ENCODE data around the gene C1QL2.

The C1QL2 gene

GRCh38 chr2:119137502-119137901 lies 21.0 kb downstream of the C1QL2 start:
- no peak for TF ChIP-seq ZNF274 (IDR thresholded peaks at IDR 0.05; ENCODE audit: low read depth, low read length)

DNA sequence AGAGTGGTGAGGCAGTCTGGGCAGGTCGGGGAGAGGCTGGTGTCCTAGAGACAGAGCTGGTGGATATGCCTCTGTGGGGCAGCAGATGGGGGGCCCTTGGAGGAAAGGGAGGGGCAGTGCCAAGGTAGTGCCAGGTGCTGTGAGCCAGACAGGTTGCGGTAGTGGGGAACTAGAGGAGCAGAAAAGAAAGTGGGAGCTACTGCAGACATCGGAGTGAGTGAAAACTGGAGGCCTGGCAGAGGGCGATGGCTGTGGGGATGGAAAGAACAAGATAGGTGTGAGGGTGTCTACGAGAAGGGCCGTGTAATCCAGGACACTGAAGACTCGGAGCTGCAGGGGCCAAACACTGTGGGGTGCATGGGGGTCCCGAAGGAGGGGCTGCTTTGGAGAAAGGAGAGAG lies 21.7 kb downstream of the C1QL2 start:
- no peak for TF ChIP-seq ZNF274 (IDR thresholded peaks at IDR 0.05; ENCODE audit: low read depth, low read length)
- no peak overlapping the region for H3K4me3 ChIP-seq (ENCODE audit: low read length)

More at GRCh38 chr2:119137502-119137901, 21.0 kb downstream of the C1QL2 start:
- H3K4me3 ChIP-seq (ENCODE audit: low read length): no peak overlapping the region

DNA sequence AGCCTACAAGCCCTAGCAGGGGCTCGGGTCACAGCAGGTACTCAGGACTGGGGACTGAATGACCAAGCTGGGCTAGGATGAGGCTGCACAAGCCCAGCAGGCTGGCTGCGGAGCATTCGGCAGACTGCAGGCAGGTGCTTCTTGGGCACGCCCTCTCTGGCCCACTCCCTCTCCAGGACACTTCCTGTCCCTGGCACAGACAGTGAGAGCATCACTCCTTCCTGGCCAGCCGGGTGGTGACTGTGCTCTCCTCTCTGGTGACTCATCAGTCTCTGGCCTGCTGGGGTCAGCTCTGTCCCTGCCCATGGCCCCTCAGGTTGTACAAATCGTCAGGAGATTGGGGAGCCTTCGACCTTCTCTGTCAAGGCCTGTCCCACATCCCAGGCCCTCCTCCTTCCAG lies 22.5 kb downstream of the C1QL2 start:
- TF ChIP-seq ZNF274 (IDR thresholded peaks at IDR 0.05; ENCODE audit: low read depth, low read length): no peak
- no peak overlapping the region for H3K4me3 ChIP-seq (ENCODE audit: low read length)

GRCh38 chr2:119134775-119135174 lies 23.8 kb downstream of the C1QL2 start:
- H3K4me3 ChIP-seq (ENCODE audit: low read length): no peak overlapping the region
- TF ChIP-seq ZNF274 (IDR thresholded peaks at IDR 0.05; ENCODE audit: low read depth, low read length): no peak

GRCh38 chr2:119126650-119127049 lies 31.9 kb downstream of the C1QL2 start:
- TF ChIP-seq ZNF274 (IDR thresholded peaks at IDR 0.05; ENCODE audit: low read depth, low read length): no peak

GRCh38 chr2:119123389-119123788 lies 35.2 kb downstream of the C1QL2 start:
- TF ChIP-seq ZNF274 (IDR thresholded peaks at IDR 0.05; ENCODE audit: low read depth, low read length): no peak
- no peak overlapping the region for H3K4me3 ChIP-seq (ENCODE audit: low read length)

More at GRCh38 chr2:119126650-119127049, 31.9 kb downstream of the C1QL2 start:
- no peak overlapping the region for H3K4me3 ChIP-seq (ENCODE audit: low read length)

- no peak for TF ChIP-seq ZNF274 (IDR thresholded peaks at IDR 0.05; ENCODE audit: low read depth, low read length)
These were observed 35.9 kb downstream of the C1QL2 start for GRCh38 chr2:119122663-119123062.

GRCh38 chr2:119119999-119120756 lies 38.4 kb downstream of the C1QL2 start:
- H3K4me3 ChIP-seq (ENCODE audit: low read length): no peak overlapping the region
- no peak for TF ChIP-seq ZNF274 (IDR thresholded peaks at IDR 0.05; ENCODE audit: low read depth, low read length)

More at GRCh38 chr2:119122663-119123062, 35.9 kb downstream of the C1QL2 start:
- no peak overlapping the region for H3K4me3 ChIP-seq (ENCODE audit: low read length)

- H3K4me3 ChIP-seq (ENCODE audit: low read length): no peak overlapping the region
These were observed 39.3 kb downstream of the C1QL2 start for GRCh38 chr2:119119076-119119785.

DNA sequence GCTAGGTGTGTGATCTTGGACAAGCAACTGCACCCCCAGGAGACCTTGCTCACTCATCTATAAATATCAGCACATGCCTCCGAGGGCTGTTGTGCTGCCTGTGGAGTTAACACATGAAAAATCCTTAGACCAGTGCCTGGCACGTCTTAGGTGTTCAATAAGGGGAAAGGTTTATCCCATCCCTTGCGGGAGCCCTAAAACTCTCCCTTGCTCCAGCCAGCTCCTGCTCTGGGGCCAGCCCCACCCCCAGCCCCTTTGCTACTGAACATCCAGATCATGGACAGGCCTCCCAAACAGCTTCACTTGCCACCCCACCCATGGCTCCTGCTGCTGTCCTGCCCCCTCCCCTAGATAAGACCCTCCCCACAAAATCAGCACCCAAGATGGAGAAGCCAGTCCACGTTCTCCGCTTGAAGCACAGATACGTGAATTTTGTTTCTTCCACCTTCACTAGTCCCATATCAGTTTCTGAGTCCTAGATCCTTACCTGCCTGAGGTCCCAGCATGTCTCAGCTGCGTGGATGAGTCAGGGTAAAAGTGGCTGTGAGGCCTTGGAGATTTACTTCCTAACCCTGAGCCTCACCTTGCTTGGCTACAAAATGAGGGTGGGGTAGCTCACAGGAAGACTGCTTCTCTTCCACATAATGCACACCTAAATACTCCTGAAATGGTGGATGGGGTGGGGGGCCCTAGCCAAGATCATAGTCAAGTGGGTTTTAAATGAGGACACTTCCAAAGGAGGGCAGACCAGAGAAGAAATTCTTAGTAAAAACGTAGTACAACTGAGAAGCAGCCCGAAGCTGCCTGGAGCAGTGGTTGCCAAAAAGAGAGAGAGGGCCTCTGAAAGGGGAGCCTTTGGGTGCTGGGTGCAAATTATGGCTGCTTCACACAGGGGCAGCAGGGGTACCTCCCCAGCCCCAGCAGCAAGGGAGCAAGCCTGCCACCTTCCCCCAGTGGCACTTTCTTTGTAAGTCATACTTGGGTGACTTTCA lies 40.4 kb downstream of the C1QL2 start:
- H3K4me3 ChIP-seq (ENCODE audit: low read length): no peak overlapping the region
- TF ChIP-seq ZNF274 (IDR thresholded peaks at IDR 0.05; ENCODE audit: low read depth, low read length): no peak

More at GRCh38 chr2:119119076-119119785, 39.3 kb downstream of the C1QL2 start:
- no peak for TF ChIP-seq ZNF274 (IDR thresholded peaks at IDR 0.05; ENCODE audit: low read depth, low read length)

- TF ChIP-seq ZNF274 (IDR thresholded peaks at IDR 0.05; ENCODE audit: low read depth, low read length): no peak
- H3K4me3 ChIP-seq (ENCODE audit: low read length): no peak overlapping the region
These were observed 41.1 kb downstream of the C1QL2 start for GRCh38 chr2:119117408-119117807.

DNA sequence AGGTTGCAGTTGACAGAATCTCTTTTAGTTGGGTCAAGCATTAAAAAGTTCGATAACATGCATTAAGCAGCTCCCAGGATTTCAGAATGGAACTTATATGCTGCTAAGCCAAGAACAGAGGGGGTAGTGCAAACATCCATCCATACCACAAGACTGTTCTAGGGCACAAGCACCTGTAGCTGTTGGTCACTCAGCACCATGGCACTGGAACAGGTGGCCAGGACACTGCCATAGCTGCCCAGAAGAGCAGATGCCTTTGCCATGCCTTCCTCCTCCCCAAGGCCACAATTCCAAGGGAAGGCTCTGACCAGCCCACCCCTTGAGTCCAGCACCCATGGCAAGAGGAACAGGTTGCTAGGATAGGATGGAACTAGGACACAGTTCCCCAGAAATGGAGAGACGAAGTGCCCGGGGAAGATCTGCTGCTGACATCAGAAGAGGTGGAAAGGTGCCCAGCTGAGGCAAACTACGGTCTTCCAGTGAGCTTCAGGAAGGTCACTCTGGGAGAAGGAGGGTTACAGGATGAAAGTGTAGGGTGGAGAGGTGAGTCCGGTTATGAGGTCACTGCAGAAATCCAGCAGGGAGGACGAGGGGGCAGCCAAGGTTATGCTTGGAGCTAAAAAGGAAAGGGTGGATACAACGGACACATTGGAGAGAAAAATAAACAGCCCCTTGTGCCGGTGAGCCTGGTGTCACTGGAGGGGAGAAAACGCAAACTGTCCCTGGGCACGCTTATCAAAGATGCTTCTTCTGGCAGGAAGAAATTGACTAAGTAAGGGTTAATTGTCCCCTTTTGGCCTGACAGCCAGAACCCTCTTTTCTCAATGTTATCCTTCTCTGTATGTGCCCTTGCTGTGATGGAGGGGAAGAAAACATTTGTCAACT lies 41.9 kb downstream of the C1QL2 start:
- no peak for TF ChIP-seq ZNF274 (IDR thresholded peaks at IDR 0.05; ENCODE audit: low read depth, low read length)

DNA sequence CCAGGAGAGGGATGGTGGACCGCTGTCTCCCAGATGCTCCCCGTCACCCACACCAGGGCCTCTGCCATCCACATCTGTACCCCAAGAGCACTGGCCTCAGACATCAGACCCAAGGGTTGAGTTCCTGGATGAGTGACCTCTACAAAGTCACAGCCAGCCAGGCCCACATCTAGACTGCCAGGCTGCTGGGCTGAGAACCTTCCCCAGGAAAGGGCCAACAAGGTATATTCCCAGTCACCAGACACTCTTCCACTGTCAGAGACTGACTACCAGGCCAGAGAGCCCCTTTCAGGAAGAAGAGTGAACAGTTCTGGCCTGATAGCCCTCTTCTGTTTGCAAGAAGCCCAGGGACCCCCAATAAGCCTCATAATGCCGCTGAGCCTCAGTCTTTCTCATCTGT lies 44.3 kb downstream of the C1QL2 start:
- no peak overlapping the region for H3K4me3 ChIP-seq (ENCODE audit: low read length)
- TF ChIP-seq ZNF274 (IDR thresholded peaks at IDR 0.05; ENCODE audit: low read depth, low read length): no peak

More for the DNA sequence above, 41.9 kb downstream of the C1QL2 start:
- no peak overlapping the region for H3K4me3 ChIP-seq (ENCODE audit: low read length)
